Measurements from ENCODE around the gene PRF1. TPM values are rescaled to one million over a fixed set of nuclear protein-coding genes. Genes with fewer than 3 reads are reported as not detected.
"Not testable (repeated sequence)": the region's sequence is repeated elsewhere in the genome, so short reads cannot be mapped to it uniquely, and the experiment has no call there.

The PRF1 gene
- polyA plus RNA-seq, 1 donor: 0.20 TPM

GRCh38 chr10:70617798-70618568, 15.4 kb upstream of the PRF1 start:
- DNase-seq: no peak

GRCh38 chr10:70616761-70617160, 14.2 kb upstream of the PRF1 start:
- DNase-seq: no peak

- no peak for DNase-seq
Observed at GRCh38 chr10:70615784-70616522, 13.4 kb upstream of the PRF1 start.

- DNase-seq: no peak
Observed at GRCh38 chr10:70615211-70615610, 12.7 kb upstream of the PRF1 start.

- DNase-seq: not testable (repeated sequence)
Observed at GRCh38 chr10:70614364-70614763, 11.8 kb upstream of the PRF1 start.

- DNase-seq: no peak
Observed at GRCh38 chr10:70613941-70614340, 11.4 kb upstream of the PRF1 start.

GRCh38 chr10:70607936-70608335, 5.4 kb upstream of the PRF1 start:
- DNase-seq: no peak

GRCh38 chr10:70605161-70605560, 2.6 kb upstream of the PRF1 start:
- no peak for DNase-seq

GRCh38 chr10:70604106-70604505, 1.6 kb upstream of the PRF1 start:
- no peak for DNase-seq

GRCh38 chr10:70603449-70603801, 884 bp upstream of the PRF1 start:
- no peak for DNase-seq

- DNase-seq: no peak
Observed at GRCh38 chr10:70601746-70602145, 795 bp downstream of the PRF1 start.

- no peak for DNase-seq
Observed at GRCh38 chr10:70600512-70601395, 1.8 kb downstream of the PRF1 start.

- DNase-seq: no peak
Observed at GRCh38 chr10:70599791-70600190, 2.8 kb downstream of the PRF1 start.

GRCh38 chr10:70599319-70599718, 3.2 kb downstream of the PRF1 start:
- DNase-seq: no peak

GRCh38 chr10:70598857-70599295, 3.7 kb downstream of the PRF1 start:
- DNase-seq: no peak

GRCh38 chr10:70597856-70598815, 4.4 kb downstream of the PRF1 start:
- DNase-seq: no peak

GRCh38 chr10:70596860-70597809, 5.4 kb downstream of the PRF1 start:
- DNase-seq: no peak

GRCh38 chr10:70596110-70596798, 6.3 kb downstream of the PRF1 start:
- DNase-seq: no peak

GRCh38 chr10:70595566-70596016, 7.0 kb downstream of the PRF1 start:
- DNase-seq: no peak
